Ishikawa (cell line): ENCODE results near the gene COL25A1.

Source experiments
- CEBPB ChIP-seq: IDR thresholded peaks from 2 replicates; pipeline ENCODE4 v1.6.1; 2012
- CREB1 ChIP-seq: IDR thresholded peaks from 2 replicates; pipeline ENCODE4 v1.6.1; 2012; ENCODE audit warnings: low read depth
- EGR1 ChIP-seq: IDR thresholded peaks from 2 replicates; pipeline ENCODE4 v1.6.1; 2012
- EP300 ChIP-seq: IDR thresholded peaks from 2 replicates; pipeline ENCODE4 v1.6.1; 2012; ENCODE audit warnings: borderline replicate concordance
- FOXM1 ChIP-seq: IDR thresholded peaks from 2 replicates; pipeline ENCODE4 v1.6.1; 2012; ENCODE audit warnings: low read depth, borderline replicate concordance
- NFIC ChIP-seq: IDR thresholded peaks from 2 replicates; pipeline ENCODE4 v1.6.1; 2012
- RAD21 ChIP-seq: IDR thresholded peaks from 2 replicates; pipeline ENCODE4 v1.6.1; 2012; ENCODE audit warnings: low read depth
- TAF1 ChIP-seq: IDR thresholded peaks from 2 replicates; pipeline ENCODE4 v1.6.1; 2012; ENCODE audit warnings: low read depth, mild to moderate bottlenecking
- TCF12 ChIP-seq: IDR thresholded peaks from 2 replicates; pipeline ENCODE4 v1.6.1; 2012; ENCODE audit warnings: low read depth
- TEAD4 ChIP-seq: IDR thresholded peaks from 2 replicates; pipeline ENCODE4 v1.6.1; 2012
- YY1 ChIP-seq: IDR thresholded peaks from 2 replicates; pipeline ENCODE4 v1.6.1; 2012; ENCODE audit warnings: low read depth
- ZBTB7A ChIP-seq: IDR thresholded peaks from 2 replicates; pipeline ENCODE4 v1.6.1; 2012; ENCODE audit warnings: low read depth
- TF ChIP-seq, protein P1 (sequence below): IDR thresholded peaks from 2 replicates; pipeline ENCODE4 v1.6.1; 2012; ENCODE audit warnings: low read depth, mild to moderate bottlenecking
- TF ChIP-seq, protein P2 (sequence below): IDR thresholded peaks from 2 replicates; pipeline ENCODE4 v1.6.1; 2012
- TF ChIP-seq, protein P3 (sequence below): IDR thresholded peaks from 2 replicates; pipeline ENCODE4 v1.6.1; 2012

Gene COL25A1

DNA sequence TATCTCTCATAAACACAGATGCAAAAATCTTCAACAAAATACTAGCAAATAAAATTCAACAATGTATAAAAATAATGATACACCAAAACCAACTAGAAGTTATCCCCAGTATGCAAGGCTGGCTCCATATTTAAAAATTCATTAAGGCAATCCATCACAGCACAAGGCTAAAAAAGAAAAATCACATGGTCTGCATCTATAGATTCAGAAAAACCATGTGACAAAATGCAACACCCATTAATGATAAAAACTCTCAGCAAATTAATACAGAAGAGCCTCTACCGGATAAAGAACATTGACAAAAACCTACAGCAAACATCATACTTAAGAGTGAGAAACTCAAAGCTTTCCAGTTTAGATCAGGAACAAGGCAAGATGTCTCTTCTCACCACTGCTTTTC, 182.6 kb downstream of the COL25A1 start:
- TF ChIP-seq TEAD4 (no peak), CEBPB (no peak), EGR1 (no peak), TAF1 (no peak), TCF12 (no peak), ZBTB7A (no peak)
- TF ChIP-seq, protein P1, sequence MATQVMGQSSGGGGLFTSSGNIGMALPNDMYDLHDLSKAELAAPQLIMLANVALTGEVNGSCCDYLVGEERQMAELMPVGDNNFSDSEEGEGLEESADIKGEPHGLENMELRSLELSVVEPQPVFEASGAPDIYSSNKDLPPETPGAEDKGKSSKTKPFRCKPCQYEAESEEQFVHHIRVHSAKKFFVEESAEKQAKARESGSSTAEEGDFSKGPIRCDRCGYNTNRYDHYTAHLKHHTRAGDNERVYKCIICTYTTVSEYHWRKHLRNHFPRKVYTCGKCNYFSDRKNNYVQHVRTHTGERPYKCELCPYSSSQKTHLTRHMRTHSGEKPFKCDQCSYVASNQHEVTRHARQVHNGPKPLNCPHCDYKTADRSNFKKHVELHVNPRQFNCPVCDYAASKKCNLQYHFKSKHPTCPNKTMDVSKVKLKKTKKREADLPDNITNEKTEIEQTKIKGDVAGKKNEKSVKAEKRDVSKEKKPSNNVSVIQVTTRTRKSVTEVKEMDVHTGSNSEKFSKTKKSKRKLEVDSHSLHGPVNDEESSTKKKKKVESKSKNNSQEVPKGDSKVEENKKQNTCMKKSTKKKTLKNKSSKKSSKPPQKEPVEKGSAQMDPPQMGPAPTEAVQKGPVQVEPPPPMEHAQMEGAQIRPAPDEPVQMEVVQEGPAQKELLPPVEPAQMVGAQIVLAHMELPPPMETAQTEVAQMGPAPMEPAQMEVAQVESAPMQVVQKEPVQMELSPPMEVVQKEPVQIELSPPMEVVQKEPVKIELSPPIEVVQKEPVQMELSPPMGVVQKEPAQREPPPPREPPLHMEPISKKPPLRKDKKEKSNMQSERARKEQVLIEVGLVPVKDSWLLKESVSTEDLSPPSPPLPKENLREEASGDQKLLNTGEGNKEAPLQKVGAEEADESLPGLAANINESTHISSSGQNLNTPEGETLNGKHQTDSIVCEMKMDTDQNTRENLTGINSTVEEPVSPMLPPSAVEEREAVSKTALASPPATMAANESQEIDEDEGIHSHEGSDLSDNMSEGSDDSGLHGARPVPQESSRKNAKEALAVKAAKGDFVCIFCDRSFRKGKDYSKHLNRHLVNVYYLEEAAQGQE, result no peak

DNA sequence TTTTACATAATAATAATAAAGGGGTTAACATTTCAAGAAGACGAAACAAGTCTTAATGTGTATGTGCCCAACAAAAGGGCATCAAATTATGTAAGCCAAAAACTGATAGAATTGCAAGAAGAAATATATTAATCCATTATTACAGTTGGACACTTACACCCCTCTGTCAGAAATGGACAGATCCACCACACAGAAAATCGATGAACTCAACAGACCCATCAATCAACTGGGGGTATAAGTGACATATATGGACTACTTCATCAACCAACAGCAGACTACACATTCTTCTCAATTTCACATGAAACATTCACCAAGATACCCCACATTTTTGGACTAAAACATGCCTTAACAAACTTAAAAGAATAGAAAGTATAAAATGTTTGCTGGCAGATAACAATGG, 183.8 kb downstream of the COL25A1 start:
- TF ChIP-seq RAD21, result no peak
- TF ChIP-seq, protein P2, sequence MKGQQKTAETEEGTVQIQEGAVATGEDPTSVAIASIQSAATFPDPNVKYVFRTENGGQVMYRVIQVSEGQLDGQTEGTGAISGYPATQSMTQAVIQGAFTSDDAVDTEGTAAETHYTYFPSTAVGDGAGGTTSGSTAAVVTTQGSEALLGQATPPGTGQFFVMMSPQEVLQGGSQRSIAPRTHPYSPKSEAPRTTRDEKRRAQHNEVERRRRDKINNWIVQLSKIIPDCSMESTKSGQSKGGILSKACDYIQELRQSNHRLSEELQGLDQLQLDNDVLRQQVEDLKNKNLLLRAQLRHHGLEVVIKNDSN, result no peak
- TF ChIP-seq CEBPB, result no peak
- TF ChIP-seq TCF12, result no peak
- no peak for TF ChIP-seq EP300
- TF ChIP-seq YY1, result no peak
- TF ChIP-seq, protein P3, sequence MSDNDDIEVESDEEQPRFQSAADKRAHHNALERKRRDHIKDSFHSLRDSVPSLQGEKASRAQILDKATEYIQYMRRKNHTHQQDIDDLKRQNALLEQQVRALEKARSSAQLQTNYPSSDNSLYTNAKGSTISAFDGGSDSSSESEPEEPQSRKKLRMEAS, result no peak
- TF ChIP-seq TAF1, result no peak

DNA sequence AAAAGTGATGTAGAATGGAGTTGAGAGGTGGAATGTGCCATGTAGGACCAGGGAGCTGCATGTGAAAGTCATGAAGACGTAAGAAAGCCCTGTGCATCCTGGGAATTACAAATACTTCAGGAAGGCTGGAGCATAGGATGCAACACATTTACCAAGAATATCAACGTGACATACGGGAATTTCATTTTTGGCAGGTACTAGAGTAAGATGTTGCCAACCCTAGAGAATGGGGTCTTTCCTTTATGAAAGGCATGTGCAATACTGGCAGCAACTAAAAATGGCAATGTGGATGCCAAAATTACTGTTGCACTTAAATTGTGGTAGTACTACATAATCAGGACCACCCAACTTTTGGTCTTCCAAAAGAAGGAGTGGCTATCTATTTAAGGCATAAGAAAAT, 188.0 kb downstream of the COL25A1 start:
- no peak for TF ChIP-seq TCF12
- TF ChIP-seq, protein P2, result no peak
- TF ChIP-seq NFIC, result no peak
- TF ChIP-seq TAF1, result no peak
- no peak for TF ChIP-seq CREB1
- TF ChIP-seq RAD21, result no peak
- TF ChIP-seq CEBPB, result no peak
- no peak for TF ChIP-seq YY1
- no peak for TF ChIP-seq EP300
- TF ChIP-seq TEAD4, result no peak
- TF ChIP-seq, protein P3, result no peak
- TF ChIP-seq, protein P1, result no peak
- TF ChIP-seq ZBTB7A, result no peak
- no peak for TF ChIP-seq FOXM1
- no peak for TF ChIP-seq EGR1

DNA sequence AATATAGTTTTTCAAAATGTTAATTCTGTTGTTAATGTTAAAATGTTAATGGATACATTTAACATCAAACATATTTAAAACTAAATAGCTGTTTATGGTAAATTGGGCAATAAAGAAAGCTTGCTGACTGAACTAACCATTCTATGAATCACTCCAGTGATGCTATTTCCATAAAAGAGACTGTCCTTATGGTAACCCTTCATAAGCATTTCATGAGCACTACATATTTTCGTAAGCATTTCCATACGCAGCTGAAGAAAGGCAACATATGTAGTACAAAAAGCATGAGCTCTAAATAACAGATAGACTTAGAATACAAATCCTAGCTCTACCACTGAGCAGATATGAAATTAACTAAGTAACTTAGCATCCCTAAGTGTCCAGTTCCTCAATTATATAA, 188.9 kb downstream of the COL25A1 start:
- TF ChIP-seq TAF1, result no peak
- TF ChIP-seq, protein P3, result no peak
- no peak for TF ChIP-seq YY1
- TF ChIP-seq CEBPB, result no peak
- TF ChIP-seq, protein P1, result no peak
- no peak for TF ChIP-seq ZBTB7A
- no peak for TF ChIP-seq TCF12
- TF ChIP-seq NFIC, result no peak
- TF ChIP-seq, protein P2, result no peak
- no peak for TF ChIP-seq CREB1
- no peak for TF ChIP-seq EGR1
- no peak for TF ChIP-seq RAD21
- TF ChIP-seq EP300, result no peak
- no peak for TF ChIP-seq TEAD4
- TF ChIP-seq FOXM1, result no peak
